Kidney capillary endothelial cell (primary cell): ENCODE results near the gene CARD11.
A peak's percentile ranks its signal among the peaks of the same experiment; 100 is the strongest.

Experiments used
- DNase-seq: peaks from one replicate; pipeline ENCODE4 v3.0.0-alpha.2; 2018; ENCODE audit warnings: low spot score

The CARD11 gene

DNA sequence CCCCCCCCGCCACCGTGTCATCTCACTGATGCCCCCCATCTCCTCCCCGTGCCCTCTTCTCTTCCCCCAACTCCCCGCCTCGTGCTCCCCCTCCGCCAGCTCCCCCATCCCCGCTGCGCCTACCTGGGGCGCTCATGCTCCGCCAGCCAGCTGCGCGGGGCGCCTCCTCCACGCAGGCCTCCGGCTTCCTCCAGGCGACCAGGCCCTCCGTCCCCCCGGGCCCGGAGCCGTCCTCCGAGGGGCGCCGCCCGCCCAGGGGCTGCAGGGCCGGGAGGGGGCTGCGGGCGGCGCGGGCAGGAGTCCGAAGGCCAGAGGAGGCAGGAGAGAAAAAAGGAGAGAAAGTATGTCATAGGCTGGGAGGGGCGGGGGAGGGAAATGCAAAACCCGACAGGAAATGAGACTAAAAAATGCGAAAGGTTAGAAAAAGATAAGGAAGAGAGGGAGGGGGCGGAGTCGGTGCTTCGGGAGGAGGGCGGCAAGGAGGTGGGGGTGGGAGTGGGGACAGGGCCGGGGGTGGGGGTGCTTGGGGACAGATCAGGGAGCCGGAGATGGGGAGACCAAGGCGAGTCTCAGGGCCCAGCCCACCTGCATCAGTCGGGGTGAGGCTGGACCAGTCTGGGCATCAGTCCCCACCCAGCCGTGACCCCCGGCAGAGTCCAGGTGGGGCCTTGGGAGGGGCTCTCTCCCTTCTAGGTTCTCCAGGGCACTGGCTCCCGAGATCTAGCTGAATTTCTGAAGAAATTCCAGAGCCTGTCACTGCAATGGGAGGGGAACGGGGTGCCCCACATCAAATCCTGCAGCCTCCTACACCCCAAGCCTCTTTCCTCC lies at the start of gene CARD11:
CARD11 (minus strand) TSS at position 324 of the 828 bp plus-strand sequence. CDS start 85,361 bp downstream, outside the sequence.
- DNase-seq: no peak

DNA sequence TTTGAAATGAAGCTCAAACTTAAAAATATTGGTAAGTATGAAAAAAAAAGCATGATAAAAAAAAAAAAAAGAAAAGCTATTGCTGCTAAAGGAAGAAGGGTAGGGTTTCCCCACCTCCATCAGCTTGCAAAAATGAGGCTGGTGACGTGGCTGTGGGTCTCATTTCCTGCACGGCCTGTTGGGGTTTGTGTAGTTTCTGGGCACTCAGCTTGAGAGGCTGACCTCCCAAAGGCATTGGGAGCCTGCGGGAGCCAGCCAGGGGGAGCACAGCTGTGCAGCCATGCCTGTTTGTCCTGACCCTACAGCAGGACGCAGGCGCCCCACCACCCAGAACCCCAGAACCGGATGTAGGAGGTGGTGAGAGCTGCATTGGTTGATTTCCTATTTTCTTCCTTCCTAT lies 48.8 kb upstream of the CARD11 start:
- DNase-seq: no peak

DNA sequence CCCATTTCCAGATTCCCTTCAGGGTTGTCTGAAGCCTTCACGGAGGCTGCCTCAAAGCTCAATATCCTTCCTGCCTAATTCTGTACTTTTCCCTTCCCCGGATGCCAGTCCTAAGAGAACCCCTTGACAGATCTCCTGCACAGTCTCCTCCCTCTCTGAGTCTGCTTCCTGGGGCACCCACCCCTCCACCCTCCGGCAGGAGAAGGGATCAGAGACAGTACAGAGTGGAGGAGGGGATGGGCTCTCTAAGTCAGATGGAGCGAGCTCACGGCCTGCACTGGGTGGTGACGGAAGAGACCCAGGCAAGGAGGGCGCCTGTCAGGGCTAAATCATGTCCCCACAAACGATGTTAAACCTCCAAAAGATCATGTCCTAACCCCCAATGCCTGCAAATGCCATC lies 48.0 kb upstream of the CARD11 start:
- DNase-seq: no peak

DNA sequence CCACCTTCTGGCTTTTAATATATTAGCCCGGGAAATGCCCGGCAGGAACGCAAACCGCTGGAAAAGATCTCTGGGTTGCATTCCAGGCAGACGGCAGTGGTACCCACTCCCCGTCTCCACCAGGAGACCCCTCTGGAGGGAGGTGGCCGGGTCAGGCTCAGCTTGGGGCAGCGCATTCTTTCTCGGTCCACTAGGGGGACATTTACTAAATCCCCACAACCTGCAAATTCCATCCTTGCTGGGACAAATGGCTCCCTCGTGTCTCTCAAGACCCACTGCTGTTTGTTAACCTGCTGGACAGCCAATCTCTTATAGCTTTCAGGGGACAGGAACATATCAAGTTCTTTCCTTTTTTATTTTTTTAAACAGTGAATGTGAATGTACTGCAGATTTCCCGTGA lies 45.8 kb upstream of the CARD11 start:
- DNase-seq: no peak

DNA sequence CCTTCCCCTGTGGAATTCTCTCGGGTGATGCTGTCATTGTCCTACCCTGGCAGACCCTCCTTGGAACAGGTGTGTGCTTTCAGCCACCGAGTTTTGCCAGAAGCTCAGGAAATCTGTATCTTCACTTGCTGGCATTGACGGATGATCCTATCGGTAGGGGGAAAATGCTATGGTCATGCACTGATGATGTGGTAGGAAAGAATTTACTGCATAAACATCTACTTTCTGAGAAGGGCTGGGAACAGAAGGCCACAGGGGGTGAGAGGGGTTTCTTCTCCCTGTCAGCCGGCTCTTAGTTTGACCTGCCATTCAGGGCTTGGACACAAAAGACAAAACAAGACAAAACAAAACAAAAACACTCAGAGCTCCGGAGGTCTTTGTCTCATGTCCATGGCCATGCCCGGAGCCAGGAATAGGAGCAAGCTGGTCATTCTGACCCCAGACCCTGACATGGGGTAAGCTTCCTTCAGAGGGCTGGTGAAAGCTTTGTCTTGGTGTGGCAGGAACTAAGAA lies 43.6 kb upstream of the CARD11 start:
- DNase-seq: no peak

DNA sequence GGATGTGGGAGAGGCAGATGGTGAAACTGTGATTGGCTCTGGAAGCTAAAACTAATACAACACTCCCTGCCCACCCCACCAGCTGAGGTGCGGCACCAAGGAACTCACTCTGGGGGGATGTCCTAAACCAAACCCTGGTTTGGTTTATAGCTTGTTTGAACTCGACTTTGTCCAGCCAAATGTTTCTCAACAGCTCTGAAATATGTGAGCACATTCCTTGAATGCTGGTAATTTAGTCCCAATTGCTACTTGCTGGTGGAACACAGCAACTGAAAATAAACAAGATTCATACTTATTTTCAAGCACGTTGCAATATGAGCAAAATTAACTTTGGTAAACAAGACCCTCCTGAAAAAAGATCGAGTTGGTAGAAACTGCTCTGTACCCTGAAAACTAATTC lies 39.7 kb upstream of the CARD11 start:
- no peak for DNase-seq

DNA sequence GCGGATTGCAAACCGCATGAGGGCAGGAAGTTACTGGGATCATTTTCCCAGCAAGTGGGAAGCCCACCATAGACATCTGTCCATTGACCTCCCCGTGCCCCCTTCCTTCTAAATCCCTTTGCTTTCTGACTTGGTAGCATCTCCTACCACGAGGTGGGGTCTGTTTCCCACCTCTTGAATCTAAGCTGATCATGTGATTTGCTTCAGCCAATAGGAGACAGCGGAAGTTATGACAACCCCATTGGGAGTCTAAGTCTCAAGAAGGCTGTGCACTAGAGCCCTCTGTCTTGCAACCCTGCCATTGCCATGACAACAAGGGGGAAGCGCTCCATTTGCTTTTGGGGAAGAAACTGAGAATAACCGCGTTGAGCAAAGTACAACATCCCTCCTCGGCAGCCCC lies 39.2 kb upstream of the CARD11 start:
- no peak for DNase-seq

DNA sequence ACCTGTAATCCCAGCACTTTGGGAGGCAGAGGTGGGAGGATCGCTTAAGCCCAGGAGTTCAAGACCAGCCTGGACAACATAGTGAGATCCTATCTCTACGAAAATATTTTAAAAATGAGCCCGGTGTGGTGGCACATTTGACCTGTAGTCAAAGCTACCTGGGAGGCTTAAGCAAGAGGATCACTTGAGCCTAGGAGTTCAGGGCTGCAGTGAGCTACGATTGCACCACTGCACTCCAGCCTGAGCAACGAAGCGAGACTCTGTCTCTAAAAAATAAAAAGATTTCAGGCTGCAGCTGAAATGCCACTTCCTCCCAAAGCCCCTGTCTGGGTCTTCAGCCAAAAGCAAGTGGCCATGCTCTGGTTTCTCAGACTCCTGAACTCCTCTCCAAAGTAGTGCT lies 38.7 kb upstream of the CARD11 start:
- no peak for DNase-seq

DNA sequence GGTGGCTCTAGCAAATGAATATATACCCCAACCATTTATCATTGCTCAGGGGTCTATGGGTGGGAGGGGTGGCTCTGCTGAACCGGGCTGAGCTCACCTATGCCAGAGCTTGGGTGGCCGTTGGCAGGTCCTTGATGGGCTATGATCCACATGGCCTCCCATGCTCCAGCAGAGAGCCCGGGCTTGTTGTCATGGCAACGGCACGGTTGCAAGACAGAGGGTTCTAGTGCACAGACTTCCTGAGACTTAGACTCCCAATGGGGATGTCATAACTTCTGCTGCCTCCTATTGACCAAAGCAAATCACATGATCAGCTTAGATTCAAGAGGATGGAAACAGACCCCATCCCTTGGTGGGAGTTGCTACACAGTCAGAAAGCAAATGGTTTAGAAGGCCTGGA lies 36.4 kb upstream of the CARD11 start:
- DNase-seq: no peak

DNA sequence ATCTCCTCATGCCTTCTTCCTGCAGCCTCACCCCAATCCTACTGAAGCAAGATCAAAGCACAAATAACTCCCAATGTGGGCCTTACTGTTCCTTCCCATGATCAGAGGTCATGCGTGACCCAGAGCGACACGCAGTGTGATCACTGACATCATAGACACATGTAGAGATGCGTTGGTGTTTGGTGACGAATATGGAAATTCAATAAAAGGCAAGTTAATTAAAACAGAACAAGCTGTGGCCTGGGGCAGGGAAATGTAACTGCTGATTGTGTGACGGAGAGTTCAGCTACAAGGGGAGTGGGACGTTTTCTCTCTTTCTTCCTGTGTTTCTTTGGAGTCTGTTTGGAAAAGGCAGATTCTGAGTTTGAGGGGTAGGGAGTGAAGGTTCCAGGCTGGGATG lies 34.8 kb upstream of the CARD11 start:
- no peak for DNase-seq

DNA sequence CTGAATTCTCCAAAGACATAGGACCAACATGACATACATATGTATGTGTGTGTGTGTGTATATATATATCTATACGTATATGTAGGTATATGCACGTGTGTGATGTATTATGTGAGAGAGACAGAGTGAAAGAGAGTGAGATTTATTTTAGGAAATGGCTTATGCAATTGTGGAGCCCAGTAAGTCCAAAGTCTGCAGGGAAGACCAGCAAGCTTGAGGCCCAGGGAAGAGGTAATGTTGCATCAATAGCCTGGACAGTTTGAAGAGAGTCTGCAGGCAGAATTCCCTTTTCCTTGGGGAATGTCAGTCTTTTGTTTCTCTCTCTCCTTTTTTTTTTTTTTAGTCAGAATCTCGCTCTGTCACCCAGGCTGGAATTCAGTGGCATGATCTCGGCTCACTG lies 33.0 kb upstream of the CARD11 start:
- no peak for DNase-seq

DNA sequence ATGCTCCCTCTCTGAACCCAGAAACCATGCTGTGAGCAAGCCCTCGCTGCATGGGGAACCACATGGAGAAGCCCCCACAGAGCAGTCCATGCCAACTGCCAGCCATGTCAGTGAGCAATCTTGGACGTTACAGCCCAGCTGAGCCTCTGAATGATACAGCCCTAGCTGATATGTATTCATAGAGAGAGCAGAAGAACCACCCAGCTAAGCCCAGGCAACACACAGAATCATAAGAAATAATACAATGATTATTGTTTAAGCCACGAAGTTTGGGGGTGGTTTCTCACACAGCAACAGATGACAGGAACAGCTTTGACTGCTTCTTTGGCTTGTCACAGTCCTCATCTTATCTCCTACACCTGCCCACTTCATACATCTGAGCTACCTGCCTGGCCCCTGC lies 32.5 kb upstream of the CARD11 start:
- no peak for DNase-seq

DNA sequence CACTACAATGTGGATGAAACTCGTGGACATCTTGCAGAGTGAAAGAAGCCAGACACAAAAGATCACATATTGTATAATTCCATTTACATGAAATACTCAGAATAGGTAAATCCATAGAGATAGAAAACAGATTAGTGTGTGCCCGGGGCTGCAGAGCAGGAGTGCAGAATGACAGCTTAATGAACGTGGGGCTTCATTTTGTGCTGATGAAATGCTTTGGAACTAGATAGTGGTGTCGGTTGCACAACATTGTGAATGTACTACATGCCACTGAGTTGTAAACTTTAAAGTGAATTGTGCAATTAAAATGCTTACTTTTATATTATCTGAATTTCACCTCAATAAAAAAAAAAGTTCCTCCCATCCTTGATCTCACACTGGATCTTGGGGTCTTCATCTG lies 31.8 kb upstream of the CARD11 start:
- no peak for DNase-seq

DNA sequence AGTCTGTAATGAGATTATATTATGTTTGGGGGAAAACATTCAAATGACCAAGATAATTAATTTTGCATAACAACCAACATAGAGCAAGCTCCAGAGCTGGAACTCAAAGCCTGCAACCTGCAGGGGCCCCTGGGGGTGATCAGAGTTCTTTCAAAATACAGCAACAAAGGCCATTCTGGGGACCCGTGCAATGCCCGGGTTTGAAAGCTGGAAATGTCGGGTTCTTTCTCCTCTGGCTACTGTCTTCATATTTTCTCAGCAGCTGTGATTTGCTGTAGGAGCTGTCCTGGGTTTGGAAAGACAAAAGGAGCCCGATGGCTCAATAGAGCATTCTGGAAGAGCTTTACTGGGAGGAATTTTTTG lies 30.8 kb upstream of the CARD11 start:
- DNase-seq: no peak

DNA sequence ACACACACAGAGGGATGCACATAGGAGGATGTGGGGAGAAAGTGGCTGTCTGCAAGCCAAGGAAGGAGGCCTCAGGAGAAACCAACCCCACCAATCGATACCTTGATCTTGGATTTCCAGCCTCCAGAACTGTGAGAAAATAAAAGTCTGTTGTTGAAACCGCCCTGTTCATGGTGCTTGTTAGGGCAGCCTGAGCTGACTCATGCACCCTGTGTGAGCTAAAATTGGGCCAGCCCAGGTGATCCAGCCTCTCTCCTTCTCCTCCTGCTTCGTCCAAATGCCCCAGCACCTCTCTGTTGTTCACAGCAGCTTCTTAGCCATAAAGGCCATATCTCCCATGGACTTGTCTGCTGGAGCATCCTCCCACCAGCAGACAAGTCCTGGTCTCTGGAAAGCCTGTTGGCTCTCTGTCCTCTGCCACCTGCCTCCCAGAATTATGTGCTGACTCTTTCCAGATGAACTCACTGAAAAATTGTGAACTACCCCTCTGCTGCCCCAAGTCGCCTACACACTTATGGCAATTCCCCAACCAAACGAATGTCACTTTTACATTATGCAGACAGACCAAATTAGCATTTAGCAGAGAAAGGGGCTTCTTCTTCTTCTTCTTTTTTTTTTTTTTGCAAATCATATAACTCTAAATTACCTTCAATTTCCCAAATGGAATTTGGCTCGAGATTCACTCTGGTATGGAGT lies 30.2 kb upstream of the CARD11 start:
- no peak for DNase-seq

DNA sequence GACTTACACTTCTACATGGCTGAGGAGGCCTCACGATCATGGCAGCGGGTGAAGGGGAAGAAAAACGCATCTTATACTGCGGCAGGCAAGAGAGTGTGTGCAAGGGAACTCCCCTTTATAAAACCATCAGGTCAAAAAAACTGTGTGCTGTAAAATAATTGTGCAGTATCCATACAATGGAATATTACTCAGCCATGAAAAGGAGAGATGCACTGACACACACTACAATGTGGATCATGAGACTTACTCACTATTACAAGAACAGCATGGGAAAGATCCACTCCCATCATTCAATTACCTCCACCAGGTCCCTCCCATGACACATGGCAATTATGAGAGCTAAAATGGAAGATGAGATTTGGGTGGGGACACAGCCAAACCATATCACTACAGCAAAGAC lies 27.2 kb upstream of the CARD11 start:
- DNase-seq: no peak

DNA sequence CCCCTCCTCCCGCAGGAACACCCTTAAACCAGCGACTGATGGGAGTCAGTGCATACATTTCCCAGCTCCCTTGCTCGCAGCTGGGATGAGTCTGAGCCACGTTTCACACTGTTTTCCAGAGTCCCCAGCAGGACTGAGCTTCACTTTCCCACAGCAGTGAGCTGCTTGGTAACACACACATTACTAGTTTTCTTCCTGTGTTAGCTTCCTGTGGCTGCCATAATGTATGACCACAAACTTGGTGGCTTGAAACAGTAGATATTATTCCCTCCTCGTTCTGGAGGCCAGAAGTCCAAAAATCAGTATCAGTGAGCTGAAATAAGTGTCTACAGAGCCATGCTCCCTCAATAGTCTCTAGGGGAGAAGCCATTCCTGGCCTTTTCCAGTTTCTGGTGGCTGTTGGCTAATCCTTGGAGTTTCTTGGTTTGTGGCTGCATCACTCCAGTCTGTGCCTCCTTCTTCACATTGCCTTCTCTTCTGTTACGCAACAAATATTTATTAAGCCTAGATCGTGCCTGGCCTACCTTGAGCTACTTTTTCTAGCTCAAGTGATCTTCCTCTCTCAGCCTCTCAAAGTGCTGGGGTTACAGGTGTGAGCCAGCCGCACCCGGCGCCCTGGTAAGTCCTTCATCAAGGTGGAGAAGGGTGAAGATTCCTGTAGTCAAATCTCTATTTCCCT lies 26.2 kb upstream of the CARD11 start:
- no peak for DNase-seq

DNA sequence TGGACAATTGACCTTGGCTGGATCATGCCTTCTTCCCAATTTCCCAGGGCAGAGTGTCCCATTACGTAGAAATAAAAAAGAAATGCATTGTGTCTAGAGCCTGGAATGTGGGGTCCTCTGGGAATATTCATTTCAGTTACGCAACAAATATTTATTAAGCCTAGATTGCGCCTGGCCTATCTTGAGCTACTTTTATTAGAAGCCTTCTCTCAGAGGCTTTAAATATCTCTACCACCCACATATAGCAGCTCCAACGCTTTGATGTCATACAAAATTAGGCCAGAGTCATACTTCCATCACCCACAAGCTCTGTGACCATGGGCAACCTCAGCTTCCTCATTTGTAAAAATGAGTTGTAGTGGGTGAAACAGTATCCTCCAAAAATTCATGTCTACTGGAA lies 24.9 kb upstream of the CARD11 start:
- no peak for DNase-seq

DNA sequence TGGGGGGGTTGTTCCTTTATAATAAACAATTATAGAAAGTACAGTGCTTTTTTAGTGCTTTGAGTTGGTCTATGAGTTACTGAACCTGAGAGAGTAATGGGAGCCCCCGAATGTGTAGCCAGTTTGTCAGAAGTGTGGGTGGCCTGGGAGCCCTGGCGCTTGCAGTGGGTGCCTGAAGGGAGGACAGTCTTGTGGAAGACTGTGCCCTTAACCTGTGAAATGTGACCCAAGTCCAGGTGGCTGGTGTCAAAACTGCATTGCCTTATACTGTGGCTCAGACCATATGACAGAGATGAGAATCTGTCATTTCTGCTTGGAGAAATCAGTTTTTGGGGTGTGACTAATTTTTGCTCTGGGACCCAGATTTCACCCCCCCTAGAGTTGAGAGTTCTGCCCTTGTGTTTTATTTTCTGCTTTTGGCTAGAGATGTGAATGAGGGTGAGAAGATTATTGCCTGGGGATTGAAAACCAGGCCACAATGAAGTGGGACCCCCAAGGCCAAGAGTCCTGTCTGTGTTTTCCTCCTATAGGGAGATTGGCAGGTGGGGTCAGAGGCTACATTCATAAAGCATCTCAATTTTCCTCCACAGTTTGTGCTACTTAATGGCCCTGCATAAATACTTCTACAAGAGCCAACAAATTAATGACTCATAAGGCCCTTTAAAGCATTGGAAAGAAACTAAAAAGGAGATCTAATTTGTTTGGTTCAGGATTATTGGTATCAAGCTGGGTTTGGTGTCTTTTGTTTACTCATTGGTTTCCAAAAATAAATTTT lies 24.1 kb upstream of the CARD11 start:
- DNase-seq: no peak

DNA sequence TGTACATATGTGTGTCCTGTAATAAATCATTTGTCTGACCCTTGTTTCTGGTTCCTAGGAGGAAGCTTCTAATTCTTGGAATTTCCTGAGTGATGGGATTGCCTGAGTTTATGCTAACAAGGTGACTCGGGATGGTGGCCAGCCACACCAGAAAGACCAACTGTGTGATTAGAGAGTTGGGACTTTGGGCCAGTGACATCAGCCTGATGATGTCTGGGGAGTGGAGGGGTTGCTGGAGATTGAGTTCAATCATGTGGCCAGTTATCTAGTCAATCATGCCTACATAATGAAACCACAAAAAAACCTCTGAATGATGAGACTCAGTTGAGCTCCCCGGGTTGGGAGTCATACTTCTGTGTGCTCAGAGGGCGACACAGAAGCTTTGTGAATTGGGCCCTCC lies 23.5 kb upstream of the CARD11 start:
- DNase-seq: no peak

DNA sequence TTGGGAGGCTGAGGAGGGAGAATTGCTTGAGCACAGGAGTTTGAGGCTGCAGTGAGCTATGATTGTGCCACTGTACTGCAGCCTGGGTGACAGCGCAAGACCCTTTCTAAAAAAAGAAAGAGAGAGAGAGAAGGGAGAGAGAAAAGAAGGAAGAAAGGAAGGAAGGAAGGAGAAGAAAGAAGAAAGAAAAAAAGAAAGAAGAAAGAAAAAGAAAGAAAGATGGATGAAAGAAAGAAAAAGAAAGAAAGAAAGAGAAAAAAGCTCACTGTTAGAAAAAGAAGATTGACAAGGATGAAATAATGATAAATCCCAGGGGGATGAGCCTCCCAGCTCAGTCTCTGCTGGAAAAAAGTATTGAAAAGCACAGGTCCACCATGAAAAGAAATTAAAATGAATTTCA lies 22.8 kb upstream of the CARD11 start:
- DNase-seq: no peak

DNA sequence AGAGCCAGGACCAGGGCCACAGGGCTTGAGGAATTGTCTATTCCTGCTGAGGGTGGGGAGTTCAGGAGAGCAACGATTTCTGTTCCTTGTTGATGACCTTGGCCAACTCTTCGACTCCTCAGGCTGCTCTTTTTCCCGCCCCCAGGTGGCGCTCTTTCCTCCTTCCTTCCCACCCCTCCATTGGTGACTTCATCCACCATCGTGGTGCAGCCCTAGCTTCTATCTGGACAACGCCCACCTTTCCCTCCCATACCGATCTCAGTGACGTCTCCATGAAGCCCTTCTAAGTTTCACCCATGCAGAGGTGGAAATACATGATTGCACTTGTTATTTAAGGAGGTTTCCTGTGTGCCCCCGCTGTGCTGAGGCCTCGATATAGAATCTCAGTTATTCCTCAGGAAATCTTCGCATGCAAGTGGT lies 22.1 kb upstream of the CARD11 start:
- DNase-seq: peak; percentile 3
